Stimulated activated naive CD8-positive, alpha-beta T cell treated with anti-CD3 and anti-CD28 coated beads, Interleukin-15, Interleukin-2, amounts not matched to agents 100 ng/mL and 50 ng/mL, for 24 hours (primary cell): ENCODE data around the gene IL1RL2.

Source experiments
- H3K27ac Mint-ChIP-seq: one replicate; pipeline ENCODE4 v1.8.0; 2021; ENCODE audit warnings: mild to moderate bottlenecking, mixed read lengths
- H3K27me3 Mint-ChIP-seq: one replicate; pipeline ENCODE4 v1.8.0; 2021; ENCODE audit warnings: mixed read lengths
- H3K36me3 Mint-ChIP-seq: one replicate; pipeline ENCODE4 v1.8.0; 2021; ENCODE audit warnings: low read depth, mixed read lengths
- H3K4me1 Mint-ChIP-seq: one replicate; pipeline ENCODE4 v1.8.0; 2021; ENCODE audit warnings: low read depth, mixed read lengths
- H3K4me3 Mint-ChIP-seq: one replicate; pipeline ENCODE4 v1.8.0; 2021; ENCODE audit warnings: mild to moderate bottlenecking, mixed read lengths
- H3K9me3 Mint-ChIP-seq: one replicate; pipeline ENCODE4 v1.8.0; 2021; ENCODE audit warnings: mixed read lengths

IL1RL2 gene

DNA sequence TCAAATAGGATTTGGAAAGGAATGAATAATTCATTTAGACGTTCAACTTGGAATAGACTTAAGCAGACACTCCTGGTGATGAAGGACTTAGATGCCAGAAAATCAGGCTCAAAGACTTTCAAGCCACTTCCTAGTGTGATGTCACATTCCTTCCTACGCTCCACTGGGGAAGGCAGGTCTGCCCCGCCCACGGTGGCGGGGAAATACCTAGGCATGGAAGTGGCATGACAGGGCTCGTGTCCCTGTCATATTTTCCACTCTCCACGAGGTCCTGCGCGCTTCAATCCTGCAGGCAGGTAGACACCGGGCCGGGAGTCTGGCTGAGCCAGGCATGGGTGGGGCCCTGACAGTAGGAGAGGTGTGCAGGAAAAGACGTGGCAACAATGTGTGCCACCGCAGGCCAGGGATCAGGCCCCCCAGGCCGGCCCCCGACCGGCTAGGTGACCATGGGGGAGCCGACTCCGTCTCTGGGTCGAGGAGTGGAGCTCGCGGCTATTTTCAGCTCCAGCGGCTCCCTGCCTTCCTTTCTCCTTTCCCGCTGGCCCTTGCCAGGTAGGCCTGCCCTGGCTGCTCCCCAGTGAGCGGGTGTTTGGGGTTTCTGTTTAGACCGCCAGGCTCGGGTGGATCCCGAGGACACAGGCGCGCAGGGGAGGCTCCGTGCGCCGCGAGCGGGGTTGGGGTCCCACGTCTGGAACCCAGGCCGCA is at the start of gene IL1RL2:
TSS of gene IL1RL2 (plus strand) at position 233 of the 705 bp plus-strand sequence. CDS start 845 bp downstream, outside the sequence.
- Mint-ChIP-seq H3K4me3 (peak within 1 kb of the TSS; percentile 73), H3K4me1 (peaks cover 15% of the 10 kb centered on the region), H3K27ac (peak within 1 kb of the TSS; percentile 83), H3K36me3 (peaks cover 5% of the 10 kb centered on the region), H3K27me3 (peaks cover 53% of the 10 kb centered on the region), H3K9me3 (peaks cover 4% of the 10 kb centered on the region)

DNA sequence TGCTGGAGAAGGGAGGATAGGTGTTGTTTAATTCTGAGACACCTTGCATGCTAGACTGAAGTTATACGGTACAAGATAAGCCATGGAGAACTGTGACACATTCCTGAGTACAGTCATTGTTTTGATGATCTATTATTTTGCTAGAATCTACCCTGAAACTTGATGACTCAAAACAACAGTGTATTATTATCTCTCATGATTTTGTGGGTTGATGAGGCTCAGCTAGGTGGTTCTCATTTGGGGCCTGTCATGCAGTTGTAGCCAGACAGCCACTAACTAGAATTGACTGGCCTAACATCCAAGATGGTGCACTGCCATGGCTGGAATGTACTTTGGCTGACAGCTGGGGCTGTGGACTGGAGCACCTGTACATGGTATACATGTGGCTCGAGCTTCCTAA is 49.7 kb upstream of the IL1RL2 start:
- H3K27me3 Mint-ChIP-seq: peaks cover 30% of the 10 kb centered on the region
- peak overlapping the region; percentile 84 for H3K27ac Mint-ChIP-seq
- H3K4me1 Mint-ChIP-seq: peaks cover 47% of the 10 kb centered on the region
- peaks cover 17% of the 10 kb centered on the region for H3K36me3 Mint-ChIP-seq
- peaks cover 18% of the 10 kb centered on the region for H3K9me3 Mint-ChIP-seq
- no peak overlapping the region for H3K4me3 Mint-ChIP-seq

DNA sequence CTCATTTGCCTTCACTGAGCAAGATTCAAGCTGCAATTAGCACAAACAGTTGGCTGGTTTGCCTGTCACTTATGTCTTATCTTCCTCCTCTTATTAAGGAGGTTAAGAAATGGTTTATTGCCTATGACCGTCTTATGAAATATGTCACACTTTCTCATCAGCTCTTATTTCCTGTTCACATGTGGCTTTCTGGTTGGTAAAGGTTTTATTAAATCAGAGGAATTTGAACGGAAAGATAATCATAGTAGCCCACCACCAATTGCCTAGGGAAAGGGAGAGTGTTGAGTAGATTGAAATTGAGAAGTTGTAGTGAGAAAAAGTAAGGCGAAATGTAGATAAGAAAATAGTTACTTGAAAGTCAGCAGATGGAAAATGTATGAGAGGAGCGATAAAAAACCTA is 48.5 kb upstream of the IL1RL2 start:
- Mint-ChIP-seq H3K4me3 (peak overlapping the region; percentile 3), H3K27me3 (peaks cover 37% of the 10 kb centered on the region), H3K4me1 (peaks cover 54% of the 10 kb centered on the region), H3K27ac (peak overlapping the region; percentile 84), H3K36me3 (peaks cover 23% of the 10 kb centered on the region), H3K9me3 (peaks cover 14% of the 10 kb centered on the region)

DNA sequence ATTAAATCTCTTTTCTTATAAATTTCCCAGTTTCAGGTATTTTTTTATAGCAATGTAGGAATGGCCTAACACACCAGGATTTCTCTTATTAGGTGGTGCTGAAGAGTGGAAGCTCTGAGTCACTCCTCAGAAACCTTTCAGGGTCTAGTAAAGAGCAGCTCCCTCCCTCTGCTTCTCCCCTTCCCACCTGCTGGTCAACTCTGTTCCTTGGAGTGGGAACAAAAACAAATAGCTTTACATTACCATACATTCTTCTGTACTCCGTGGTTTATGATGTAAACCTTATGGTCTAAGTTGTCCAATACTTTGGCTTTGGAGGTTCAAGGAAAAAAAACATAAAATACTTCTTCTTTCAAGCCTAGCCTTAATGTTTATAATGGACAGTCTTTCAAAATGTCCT is 47.0 kb upstream of the IL1RL2 start:
- H3K9me3 Mint-ChIP-seq: peaks cover 16% of the 10 kb centered on the region
- peaks cover 42% of the 10 kb centered on the region for H3K27me3 Mint-ChIP-seq
- peak overlapping the region; percentile 33 for H3K27ac Mint-ChIP-seq
- H3K36me3 Mint-ChIP-seq: peaks cover 26% of the 10 kb centered on the region
- H3K4me1 Mint-ChIP-seq: peaks cover 54% of the 10 kb centered on the region
- no peak overlapping the region for H3K4me3 Mint-ChIP-seq

DNA sequence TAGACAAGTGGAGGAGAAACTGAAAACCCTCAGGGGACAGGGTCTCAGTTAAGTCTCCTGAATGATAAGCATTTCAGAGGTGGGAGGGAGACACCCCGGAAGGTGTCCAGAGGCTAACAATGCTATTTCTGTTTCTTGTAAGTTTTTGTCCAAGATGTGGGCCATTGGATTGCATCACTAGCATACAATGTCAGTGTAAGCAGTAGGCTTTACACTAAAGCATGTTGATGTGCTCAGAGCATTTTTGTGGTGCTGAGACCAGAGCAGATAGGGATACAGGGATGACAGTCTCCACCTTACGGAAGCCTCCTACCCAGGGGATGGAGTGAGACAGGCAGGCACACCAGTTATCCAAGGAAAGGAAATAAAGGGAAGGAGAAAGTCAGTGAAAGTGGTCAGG is 46.4 kb upstream of the IL1RL2 start:
- H3K27ac Mint-ChIP-seq: peak overlapping the region; percentile 32
- H3K9me3 Mint-ChIP-seq: peaks cover 21% of the 10 kb centered on the region
- H3K36me3 Mint-ChIP-seq: peaks cover 27% of the 10 kb centered on the region
- H3K4me3 Mint-ChIP-seq: no peak overlapping the region
- peaks cover 54% of the 10 kb centered on the region for H3K4me1 Mint-ChIP-seq
- H3K27me3 Mint-ChIP-seq: peaks cover 44% of the 10 kb centered on the region

DNA sequence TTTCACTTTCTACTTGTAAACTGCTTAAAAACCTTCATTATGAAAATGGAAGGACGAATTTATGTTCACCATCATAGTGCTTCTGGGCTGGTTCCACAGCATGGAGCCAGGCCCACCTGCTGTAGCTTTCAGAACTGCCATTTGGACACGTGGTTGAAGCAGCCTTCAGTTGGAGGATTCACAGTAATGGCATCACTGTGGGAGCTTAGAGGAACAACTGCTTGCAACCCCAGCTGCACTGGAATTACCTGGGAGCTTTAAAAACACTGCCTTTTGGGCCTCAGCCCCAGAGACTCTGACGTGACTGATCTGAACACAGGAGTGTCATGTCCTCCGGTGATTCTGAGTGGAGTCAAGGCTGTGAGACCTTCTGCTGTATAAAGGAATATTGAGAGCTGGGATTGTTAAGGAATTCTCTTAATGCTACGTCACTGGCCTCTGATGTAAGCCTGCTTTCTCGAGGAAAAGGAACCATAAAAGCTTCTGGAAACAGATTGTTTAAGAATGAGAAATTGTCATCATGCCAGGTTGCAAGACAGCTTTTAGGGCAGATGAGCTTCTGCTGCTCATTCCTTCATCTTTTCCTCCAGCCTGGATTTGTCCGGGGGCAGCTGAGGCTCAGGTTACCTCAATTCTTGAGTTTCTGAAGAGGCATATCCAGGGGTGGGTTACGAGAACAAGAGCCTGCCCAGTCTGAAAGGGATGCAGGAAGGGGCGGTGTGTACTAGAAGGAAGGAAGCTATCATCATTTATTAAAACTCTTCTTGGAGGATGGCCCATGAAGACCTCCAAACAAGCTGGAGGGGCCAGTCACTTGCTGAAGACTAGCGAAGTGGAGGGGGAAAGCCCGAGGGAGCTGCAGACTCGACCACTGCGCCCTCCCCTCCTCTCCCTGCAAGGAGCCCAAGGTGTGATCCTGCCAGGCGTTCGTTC is 45.5 kb upstream of the IL1RL2 start:
- Mint-ChIP-seq H3K4me1 (peaks cover 54% of the 10 kb centered on the region), H3K27me3 (peaks cover 42% of the 10 kb centered on the region), H3K27ac (no peak overlapping the region), H3K4me3 (no peak overlapping the region), H3K36me3 (peaks cover 28% of the 10 kb centered on the region), H3K9me3 (peaks cover 25% of the 10 kb centered on the region)

DNA sequence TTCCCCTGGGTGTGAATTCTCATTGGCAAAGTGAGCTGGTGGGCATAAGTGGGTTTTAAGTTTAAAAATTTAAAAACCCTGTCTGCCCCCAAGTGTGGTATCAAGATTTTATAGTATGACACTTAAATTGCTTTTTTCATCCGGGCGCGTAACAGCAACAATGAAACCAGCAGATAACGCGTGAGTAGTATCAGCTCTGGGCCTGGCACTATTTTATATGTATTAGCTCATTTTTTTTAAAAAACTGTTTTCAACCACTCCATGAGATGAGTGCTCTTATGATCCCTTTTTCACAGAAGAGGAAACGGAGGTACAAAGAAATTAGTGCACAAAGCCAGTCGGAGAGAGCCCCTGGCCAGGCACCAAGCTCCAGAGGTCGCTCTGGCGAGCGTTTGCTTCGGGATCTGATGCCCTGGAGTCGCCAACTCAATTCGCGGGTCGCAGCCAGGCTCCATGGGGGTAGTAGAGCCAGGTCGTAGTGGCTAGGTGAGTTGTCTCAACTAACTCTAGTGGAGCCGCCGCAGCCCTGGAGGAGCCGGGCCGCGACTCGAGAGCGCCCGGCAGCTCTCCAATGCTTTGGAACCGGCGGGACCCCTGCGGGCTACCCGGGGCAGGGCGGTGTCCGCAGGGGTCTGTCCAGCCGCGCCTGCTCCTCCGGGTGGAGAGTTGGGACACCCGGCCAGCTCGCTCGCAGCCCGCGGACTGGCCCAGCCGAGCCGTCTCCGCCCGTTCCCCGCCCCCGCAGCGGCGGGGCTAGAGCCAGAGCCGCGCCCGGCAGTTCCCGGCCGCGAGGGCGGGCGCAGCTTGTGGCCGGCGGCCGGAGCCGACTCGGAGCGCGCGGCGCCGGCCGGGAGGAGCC is 44.6 kb upstream of the IL1RL2 start, which contains the start of gene IL1R1:
TSS of gene IL1R1 (plus strand) at position 777 of the 859 bp plus-strand sequence. CDS start 14,979 bp downstream, outside the sequence.
- Mint-ChIP-seq H3K9me3 (peaks cover 31% of the 10 kb centered on the region), H3K36me3 (peaks cover 33% of the 10 kb centered on the region), H3K4me3 (peak within 1 kb of the TSS; percentile 75), H3K27me3 (peaks cover 42% of the 10 kb centered on the region), H3K27ac (peak within 1 kb of the TSS; percentile 48), H3K4me1 (peaks cover 51% of the 10 kb centered on the region)

DNA sequence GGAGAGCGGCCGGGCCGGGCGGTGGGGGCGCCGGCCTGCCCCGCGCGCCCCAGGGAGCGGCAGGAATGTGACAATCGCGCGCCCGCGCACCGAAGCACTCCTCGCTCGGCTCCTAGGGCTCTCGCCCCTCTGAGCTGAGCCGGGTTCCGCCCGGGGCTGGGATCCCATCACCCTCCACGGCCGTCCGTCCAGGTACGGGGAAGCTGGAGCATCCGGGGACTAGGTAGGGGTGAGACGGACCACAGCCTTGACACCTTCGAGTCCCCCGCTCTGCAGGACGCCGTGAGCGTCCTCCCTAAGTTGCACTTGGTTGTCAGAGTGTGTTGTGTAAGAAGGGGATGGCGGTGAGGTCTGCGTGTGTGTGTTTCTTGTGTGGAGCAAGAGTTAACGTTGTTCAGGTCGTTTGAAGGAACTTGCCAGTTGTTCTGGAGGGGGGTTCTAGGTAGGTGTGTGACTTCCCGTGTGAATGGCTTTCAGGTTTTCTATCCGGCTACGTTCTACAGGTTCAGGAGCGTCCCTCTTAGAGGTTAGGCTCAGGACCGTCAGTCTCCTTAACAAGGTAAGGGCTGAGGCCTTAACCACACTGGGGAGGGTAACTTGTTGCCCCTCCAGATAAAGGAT is 43.9 kb upstream of the IL1RL2 start:
- peaks cover 33% of the 10 kb centered on the region for H3K36me3 Mint-ChIP-seq
- H3K27me3 Mint-ChIP-seq: peaks cover 42% of the 10 kb centered on the region
- H3K4me3 Mint-ChIP-seq: peak overlapping the region; percentile 75
- H3K4me1 Mint-ChIP-seq: peaks cover 51% of the 10 kb centered on the region
- H3K9me3 Mint-ChIP-seq: peaks cover 33% of the 10 kb centered on the region
- H3K27ac Mint-ChIP-seq: no peak overlapping the region

DNA sequence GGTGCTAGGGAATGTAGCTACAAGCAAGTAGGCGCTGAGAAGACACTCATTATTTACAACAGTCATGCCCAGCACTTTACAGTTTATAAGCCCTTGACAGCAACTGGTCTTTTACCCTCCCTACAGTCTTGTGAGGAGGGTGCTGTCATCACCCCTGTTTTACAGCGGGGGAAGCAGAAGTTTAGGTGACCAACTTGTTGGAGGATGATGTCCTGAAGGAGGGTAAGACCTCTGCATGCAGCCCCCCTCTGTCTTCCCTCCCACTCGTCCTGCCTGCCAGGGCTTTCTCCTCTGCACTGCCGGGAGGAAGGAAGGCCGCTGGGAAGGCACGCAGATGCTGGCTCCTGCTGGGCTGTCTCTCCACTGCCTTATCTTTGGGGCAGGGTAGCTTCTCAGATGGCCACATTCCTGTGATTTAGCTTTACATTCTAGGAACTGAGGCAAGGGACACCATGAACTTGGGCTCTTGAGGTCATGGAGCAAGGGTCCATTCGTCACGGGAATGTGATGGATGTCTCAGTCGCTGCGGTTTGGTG is 43.3 kb upstream of the IL1RL2 start:
- peak overlapping the region; percentile 75 for H3K4me3 Mint-ChIP-seq
- H3K9me3 Mint-ChIP-seq: peaks cover 34% of the 10 kb centered on the region
- H3K27ac Mint-ChIP-seq: no peak overlapping the region

DNA sequence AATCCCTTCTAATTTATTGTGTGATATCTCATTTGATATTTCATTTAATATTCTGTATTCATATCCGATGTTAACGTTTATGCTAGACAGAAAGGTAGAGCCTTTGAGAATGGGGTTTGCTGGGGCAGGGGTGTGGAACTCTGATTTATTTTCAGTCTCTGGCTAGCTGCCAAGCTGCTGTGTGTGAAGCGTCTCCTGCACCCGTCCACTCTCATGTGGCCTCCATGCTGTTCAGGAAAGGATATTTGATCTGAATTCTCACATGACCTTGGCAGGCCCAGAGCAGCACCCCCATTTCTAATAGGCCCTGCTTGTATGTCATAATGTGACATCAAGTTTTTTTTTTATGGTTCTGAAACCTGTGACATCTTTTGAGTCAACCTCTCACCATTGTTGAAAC is 42.7 kb upstream of the IL1RL2 start:
- H3K27me3 Mint-ChIP-seq: peaks cover 42% of the 10 kb centered on the region
- no peak overlapping the region for H3K27ac Mint-ChIP-seq
- H3K4me1 Mint-ChIP-seq: peaks cover 48% of the 10 kb centered on the region
- no peak overlapping the region for H3K4me3 Mint-ChIP-seq
- H3K9me3 Mint-ChIP-seq: peaks cover 40% of the 10 kb centered on the region
- H3K36me3 Mint-ChIP-seq: peaks cover 39% of the 10 kb centered on the region

More for the DNA sequence above, 43.3 kb upstream of the IL1RL2 start:
- peaks cover 42% of the 10 kb centered on the region for H3K27me3 Mint-ChIP-seq
- peaks cover 33% of the 10 kb centered on the region for H3K36me3 Mint-ChIP-seq
- H3K4me1 Mint-ChIP-seq: peaks cover 51% of the 10 kb centered on the region

DNA sequence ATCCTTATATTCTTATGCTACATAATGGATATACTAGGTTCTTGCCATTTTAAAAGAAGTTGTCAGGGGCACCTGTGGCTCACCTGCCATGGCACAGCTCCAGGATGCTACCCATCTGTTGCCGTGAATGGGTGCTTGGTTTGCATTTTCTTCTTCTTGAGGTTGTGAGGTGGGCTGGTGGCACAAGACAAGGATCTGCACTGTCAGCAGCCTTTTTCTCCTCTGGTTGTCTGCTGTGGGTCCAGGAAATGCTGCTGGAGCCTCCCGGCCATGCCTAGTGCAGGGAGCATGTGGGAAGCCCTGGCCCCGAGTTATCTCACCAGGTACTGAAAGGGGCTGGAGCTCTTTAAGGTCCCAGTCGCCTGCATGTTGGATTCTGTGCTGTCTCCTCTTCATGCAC is 41.7 kb upstream of the IL1RL2 start:
- Mint-ChIP-seq H3K4me1 (peaks cover 38% of the 10 kb centered on the region), H3K36me3 (peaks cover 40% of the 10 kb centered on the region), H3K27ac (no peak overlapping the region), H3K4me3 (no peak overlapping the region), H3K27me3 (peaks cover 41% of the 10 kb centered on the region), H3K9me3 (peaks cover 40% of the 10 kb centered on the region)

DNA sequence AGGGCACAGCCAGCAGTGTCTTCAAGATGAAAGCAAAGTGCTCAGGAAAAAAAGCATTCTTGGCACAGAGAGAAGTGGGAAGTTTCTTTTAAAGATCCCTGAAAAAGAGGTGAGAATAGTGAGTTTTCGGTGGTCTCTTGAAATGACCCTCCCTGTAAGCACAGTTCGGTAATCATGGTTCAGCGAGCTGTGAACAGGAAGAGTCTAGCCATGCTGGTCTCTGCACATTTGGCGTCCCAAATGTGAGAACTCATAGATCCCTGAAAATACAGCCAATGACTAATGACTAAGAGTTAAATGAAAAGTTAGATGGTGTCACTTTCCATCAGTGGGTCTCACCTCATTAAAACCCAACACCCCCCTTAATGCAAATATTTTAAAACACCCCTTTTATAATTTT is 40.9 kb upstream of the IL1RL2 start:
- H3K4me1 Mint-ChIP-seq: peaks cover 31% of the 10 kb centered on the region
- H3K9me3 Mint-ChIP-seq: peaks cover 36% of the 10 kb centered on the region
- no peak overlapping the region for H3K4me3 Mint-ChIP-seq
- peaks cover 33% of the 10 kb centered on the region for H3K27me3 Mint-ChIP-seq
- peaks cover 35% of the 10 kb centered on the region for H3K36me3 Mint-ChIP-seq
- no peak overlapping the region for H3K27ac Mint-ChIP-seq

DNA sequence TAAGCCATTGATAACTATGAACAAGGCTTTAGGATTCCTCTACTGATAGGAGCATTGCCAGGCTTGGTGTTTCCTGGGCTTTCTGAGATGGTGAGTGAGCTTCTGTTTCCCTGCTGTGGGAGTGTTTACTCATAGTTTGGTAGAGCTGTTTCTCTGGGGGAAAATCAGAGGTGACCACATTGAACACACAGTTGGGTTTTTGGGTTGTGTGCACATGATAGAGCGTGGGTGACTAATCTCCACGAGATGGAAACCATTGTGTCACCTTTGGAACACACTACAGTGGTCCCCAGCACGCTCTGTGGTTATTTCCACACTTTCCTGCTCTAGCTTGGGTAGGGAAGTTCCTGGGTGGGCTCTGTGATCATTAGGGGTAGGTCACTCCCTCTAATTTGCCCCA is 38.9 kb upstream of the IL1RL2 start:
- Mint-ChIP-seq H3K27ac (peak overlapping the region; percentile 88), H3K4me3 (peak overlapping the region; percentile 60), H3K9me3 (peaks cover 51% of the 10 kb centered on the region)

DNA sequence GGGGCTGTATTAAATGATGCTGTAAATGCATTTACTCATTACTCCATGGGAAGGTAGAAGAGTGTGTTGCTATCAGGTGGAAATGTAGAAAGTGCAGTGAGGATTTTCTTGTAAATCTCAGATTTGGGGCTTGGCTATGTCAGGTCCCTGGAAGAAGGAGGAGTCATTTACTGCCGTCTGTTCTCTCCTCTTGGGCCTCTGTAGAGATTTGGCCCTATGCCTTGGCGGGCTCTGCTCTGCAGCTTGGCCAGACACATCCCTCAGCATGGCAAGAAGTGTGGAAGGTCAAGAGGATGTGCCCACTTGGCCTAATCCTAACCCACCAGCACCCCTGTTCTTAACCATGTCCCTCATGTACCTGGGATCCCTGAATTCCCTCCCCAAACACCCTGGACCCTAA is 37.6 kb upstream of the IL1RL2 start:
- H3K4me1 Mint-ChIP-seq: peaks cover 22% of the 10 kb centered on the region
- H3K4me3 Mint-ChIP-seq: no peak overlapping the region
- peaks cover 60% of the 10 kb centered on the region for H3K9me3 Mint-ChIP-seq
- peaks cover 31% of the 10 kb centered on the region for H3K36me3 Mint-ChIP-seq
- peaks cover 5% of the 10 kb centered on the region for H3K27me3 Mint-ChIP-seq
- no peak overlapping the region for H3K27ac Mint-ChIP-seq

More for the DNA sequence above, 38.9 kb upstream of the IL1RL2 start:
- peaks cover 25% of the 10 kb centered on the region for H3K4me1 Mint-ChIP-seq
- H3K36me3 Mint-ChIP-seq: peaks cover 34% of the 10 kb centered on the region
- peaks cover 17% of the 10 kb centered on the region for H3K27me3 Mint-ChIP-seq
